Activated naive CD4-positive, alpha-beta T cell treated with anti-CD3 and anti-CD28 coated beads, Interleukin-2, amount 50 U/mL, for 16 hours (primary cell): ENCODE measurements around the gene RSPH4A.
"Not testable (repeated sequence)": the region's sequence is repeated elsewhere in the genome, so short reads cannot be mapped to it uniquely, and the experiment has no call there.

Source experiments
- DNase-seq: peaks from one replicate; pipeline ENCODE4 v3.0.0-alpha.2; 2020

The RSPH4A gene

GRCh38 chr6:116629563-116629981, 13.3 kb downstream of the RSPH4A start:
- DNase-seq: no peak

DNA sequence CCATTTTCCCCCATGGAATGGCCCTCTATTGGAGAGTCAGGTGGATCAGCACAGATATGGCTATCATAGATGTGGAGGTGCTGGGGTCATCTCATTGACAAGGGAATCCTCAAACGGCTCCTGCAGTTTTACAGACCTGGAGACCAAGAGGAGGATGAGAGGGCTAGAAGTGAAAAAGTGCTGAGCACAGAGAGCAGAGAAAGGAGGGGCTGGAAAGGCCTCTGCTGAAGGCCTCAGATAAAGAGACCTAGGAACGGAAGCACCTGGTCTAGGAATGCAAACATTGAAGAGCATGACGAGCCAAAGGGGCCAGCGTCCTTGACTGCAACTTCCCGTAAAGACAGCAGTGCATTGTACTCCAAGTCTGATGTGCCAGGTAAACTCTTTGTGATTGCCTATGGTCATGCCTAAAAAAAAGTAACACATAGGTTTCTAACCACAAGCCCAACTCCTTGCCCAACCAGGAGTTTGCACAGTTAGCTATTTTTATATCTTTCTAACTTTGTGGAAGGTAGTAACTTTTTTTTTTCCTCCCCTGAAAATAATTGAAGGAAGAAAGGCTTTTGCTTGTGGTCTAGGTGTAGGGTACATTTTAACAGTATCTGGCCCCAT, 15.2 kb downstream of the RSPH4A start:
- DNase-seq: no peak

DNA sequence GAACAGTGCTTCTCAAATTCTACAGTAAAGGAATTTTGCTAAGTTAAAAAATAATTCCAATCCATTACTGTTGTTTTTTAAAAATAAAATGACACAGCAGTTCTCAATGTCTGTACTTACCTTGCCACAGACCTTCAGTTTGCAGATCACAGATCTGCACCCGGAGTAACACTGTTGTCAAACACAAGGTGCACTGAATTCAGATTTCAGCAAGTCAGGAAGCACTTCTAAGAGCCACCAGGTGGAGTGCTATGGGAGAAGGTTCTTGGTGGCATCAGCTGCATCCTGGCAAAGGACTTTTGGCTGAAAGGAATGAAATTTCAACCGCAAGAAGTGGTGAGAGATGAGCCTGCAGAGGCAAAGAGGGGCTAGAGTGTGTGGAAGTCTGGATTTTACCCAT, 17.4 kb downstream of the RSPH4A start:
- DNase-seq: no peak

GRCh38 chr6:116648156-116648555, 31.9 kb downstream of the RSPH4A start:
- DNase-seq: no peak

DNA sequence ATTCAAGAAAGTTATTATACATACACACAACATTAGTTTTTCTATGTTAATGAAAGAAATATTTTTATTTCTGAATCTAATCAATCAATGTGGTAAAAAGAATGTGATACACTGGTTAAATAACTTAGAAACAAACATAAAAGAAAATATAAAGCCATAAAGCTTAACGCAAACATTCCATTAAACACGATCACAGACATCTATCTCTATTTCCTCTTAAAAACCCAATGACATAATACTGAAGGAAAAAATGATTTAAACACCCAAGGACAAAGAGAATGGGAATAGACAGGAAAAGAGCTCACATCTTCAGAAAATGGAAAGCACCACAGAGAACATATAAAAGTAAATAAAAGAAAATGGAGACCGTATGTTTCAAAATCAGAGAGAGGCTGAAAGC, 32.9 kb downstream of the RSPH4A start:
- DNase-seq: no peak

DNA sequence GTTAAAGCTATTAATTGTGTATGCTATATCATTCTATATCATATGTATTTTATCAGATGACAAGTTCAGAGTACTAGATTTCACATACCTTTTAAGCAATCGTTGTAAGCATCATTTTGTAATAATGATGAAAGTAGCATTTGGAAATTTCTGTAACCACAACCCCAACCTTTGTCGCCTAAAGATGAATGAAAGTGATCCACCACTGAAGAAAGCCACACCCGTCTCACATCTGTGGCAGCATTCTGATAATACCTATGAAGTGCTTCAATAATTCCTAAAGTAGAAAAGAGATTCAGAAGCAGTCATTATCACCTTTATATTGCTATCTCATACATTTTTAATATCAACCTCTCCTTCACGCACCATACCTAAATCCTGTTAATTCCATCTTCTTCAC, 35.6 kb downstream of the RSPH4A start:
- no peak for DNase-seq

DNA sequence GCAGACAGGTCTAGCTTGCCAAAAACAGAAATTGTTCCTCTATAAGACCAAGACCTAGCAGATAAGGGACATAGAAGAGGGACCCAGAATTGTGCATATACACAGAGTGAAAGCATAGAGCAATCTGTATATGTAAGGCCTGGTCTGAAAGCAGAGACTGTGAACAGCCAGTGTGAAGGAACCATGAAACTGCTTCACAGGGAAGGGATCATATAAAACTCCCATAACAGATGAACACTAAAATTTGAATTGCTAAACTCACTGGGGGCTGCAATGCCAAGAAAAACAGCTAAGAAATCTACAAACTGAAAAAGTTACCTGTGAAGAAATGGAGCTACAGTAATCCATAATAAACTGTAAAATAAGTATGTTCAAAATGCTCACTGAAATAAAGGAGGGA, 45.3 kb downstream of the RSPH4A start:
- DNase-seq: no peak

- no peak for DNase-seq
Measured at GRCh38 chr6:116662202-116662601, 45.9 kb downstream of the RSPH4A start.

- DNase-seq: no peak
Measured at GRCh38 chr6:116663308-116663707, 47.0 kb downstream of the RSPH4A start.

GRCh38 chr6:116664169-116664568, 47.9 kb downstream of the RSPH4A start:
- DNase-seq: not testable (repeated sequence)

DNA sequence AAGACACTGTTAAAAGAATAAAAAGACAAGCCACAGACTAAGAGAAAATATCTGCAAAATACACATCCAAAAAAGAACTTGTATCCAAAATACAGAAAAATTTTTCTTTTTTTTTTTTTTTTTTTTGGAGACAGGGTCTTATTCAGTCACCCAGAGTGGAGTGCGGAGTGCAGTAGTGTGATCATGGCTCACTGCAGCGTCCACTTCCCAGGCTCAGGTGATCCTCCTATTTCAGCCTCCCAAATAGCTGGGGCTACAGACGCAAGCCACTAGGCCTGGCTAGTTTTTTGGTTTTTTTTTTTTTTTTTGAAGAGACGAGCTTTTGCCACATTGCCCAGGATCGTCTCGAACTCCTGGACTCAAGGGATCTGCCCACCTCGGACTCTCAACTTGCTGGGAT, 49.2 kb downstream of the RSPH4A start:
- DNase-seq: no peak

DNA sequence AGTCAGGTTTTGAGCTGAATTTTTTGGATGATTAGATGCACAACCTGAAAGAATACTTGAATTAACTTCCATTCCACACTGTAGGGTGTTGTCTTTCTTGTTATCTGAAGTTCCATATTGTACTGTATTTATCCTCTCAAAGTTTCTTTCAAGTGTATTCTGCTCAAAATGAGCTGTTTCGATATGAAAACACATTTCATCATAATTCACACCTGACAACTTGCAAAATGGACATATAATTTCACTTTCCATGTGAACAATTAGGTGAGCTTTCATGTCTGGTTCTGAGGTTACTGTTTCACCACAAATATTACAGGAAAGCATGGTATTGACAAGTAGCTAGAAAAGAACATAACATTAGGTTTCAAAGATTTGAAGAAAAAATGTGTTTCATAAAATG, 50.6 kb downstream of the RSPH4A start:
- DNase-seq: no peak

GRCh38 chr6:116667623-116668022, 51.3 kb downstream of the RSPH4A start:
- no peak for DNase-seq

DNA sequence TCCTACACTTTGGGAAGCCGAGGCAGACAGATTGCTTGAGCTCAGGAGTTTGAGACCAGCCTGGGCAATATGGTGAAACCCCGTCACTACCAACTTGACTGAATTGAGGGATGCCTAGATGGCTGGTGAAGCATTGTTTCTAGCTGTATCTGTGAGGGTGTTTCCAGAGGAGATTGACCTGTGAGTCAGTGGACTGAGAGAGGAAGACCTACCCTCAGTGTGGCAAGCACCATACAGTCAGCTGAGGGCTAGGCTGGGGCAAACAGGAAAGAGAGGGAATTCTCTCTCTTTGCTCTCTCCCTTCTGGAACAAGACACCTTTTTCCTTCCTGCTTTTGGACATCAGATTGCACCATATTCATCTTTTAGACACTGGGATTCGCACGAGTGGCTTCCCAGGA, 56.0 kb downstream of the RSPH4A start:
- no peak for DNase-seq

- no peak for DNase-seq
Measured at GRCh38 chr6:116676021-116676420, 59.7 kb downstream of the RSPH4A start.

GRCh38 chr6:116680880-116681672, 64.8 kb downstream of the RSPH4A start, which contains the start of gene KPNA5:
TSS of gene KPNA5 (plus strand) at chr6:116681211. CDS start at chr6:116681335, 124 bp downstream.
- DNase-seq: peak; percentile 95

- DNase-seq: peak; percentile 21
Measured at GRCh38 chr6:116682334-116682712, 66.0 kb downstream of the RSPH4A start.
